ENCODE data around the gene CGNL1. TPM values are rescaled to one million over a fixed set of nuclear protein-coding genes. Genes with fewer than 3 reads are reported as not detected.

CGNL1 gene
- polyA plus RNA-seq, 1 of the 3 experiments (the other 2 are of a cell fraction): 0.23 TPM

DNA sequence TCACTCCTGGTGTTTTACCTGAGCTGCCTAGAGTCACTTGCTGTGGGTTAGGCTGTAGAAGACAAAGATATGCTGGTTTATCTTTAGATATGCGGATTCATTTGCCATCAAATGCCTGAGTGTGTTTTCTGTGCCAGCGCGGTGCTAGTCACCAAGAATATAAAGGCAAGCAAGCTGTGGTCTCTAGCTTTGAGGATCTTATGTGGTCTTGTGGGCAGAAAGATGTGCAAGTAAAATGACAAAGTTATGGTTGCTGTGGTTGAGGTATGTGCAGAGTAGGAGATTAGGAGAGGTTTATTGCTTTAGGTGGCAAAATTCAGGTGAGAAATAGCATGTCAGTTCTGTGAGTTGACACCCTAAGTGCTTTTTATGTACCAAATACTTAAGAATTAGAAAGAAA lies 94.2 kb downstream of the CGNL1 start:
- Histone ChIP-seq H3K4me2 (no peak overlapping the region), H3K4me1 (ENCODE audit: control insufficient read depth in 1 of 2, insufficient read depth in 2 of 2, low read depth in 1 of 2, low read length in 1 of 2) (no peaks in the 10 kb centered on the region), H3K9me3 (no peaks in the 10 kb centered on the region), H4K20me1 (ENCODE audit: insufficient read depth) (no peaks in the 10 kb centered on the region), H3K36me3 (replicated peaks in 1 of 2; ENCODE audit: control insufficient read depth in 1 of 2, insufficient read depth in 2 of 2, low read length in 1 of 2) (no peaks in the 10 kb centered on the region), H3K27me3 (ENCODE audit: insufficient read depth) (no peaks in the 10 kb centered on the region), H3K79me2 (ENCODE audit: insufficient read depth) (no peaks in the 10 kb centered on the region), H3K27ac (ENCODE audit: low read depth in 2 of 2, low read length in 1 of 2) (no peak overlapping the region), H3K9me2 (no peaks in the 10 kb centered on the region), H3F3A (replicated peaks; ENCODE audit: insufficient read depth) (no peaks in the 10 kb centered on the region), H2AFZ (ENCODE audit: low read depth) (no peak overlapping the region), H3K9ac (no peak overlapping the region), H3K4me3 (ENCODE audit: low read depth in 2 of 2, low read length in 1 of 2) (no peak overlapping the region)
- TF ChIP-seq NFIC (IDR thresholded peaks at IDR 0.05; ENCODE audit: borderline replicate concordance) (no peak), TAF1 (IDR thresholded peaks at IDR 0.05; ENCODE audit: borderline replicate concordance, low read depth, low read length) (no peak), RXRA (IDR thresholded peaks at IDR 0.05; ENCODE audit: borderline replicate concordance, low read depth) (no peak), FOXM1 (IDR thresholded peaks at IDR 0.05; ENCODE audit: low read depth) (no peak), MEF2A (IDR thresholded peaks at IDR 0.05; ENCODE audit: borderline replicate concordance, low read depth) (no peak)
- ChIA-PET POLR2A (no interaction called here), CTCF (interaction anchor here (0.6 to 0.7 kb wide), 2 partner anchors 130 to 241 kb away, joined by 3 read pairs; no protein-coding TSS in a partner anchor)
- WGBS (ENCODE audit: low lambda C conversion rate): 91% methylated on average over 3 of the region's 3 CpGs
- DNase-seq: no peak

DNA sequence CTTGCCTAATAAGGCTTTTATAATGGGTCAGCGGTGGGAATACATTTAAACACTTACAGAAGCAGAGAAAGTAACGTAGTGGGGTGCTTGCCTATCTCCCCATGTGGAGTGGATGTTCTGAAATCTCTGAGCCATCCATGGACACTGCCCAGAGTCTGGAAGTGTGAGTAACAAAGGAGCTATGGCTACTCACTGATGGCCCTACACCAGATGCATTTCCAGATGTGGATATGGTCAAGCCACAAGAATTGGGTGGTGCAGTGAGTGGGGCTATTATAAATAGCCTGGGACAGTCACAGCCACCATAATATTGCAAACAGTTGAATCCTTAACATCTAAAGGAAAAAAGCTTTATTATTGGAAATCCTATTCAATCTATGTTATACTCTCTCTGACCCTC lies 96.6 kb downstream of the CGNL1 start:
- no peak for DNase-seq
- H3K27me3 ChIP-seq (ENCODE audit: insufficient read depth): no peaks in the 10 kb centered on the region
- H3K4me3 ChIP-seq (ENCODE audit: low read depth in 2 of 2, low read length in 1 of 2): no peak overlapping the region
- POLR2A ChIA-PET: interaction anchor here (0.6 kb wide), 1 partner anchor 14 kb away, joined by 3 read pairs; no protein-coding TSS in a partner anchor
- H3K9ac ChIP-seq: no peak overlapping the region
- no peaks in the 10 kb centered on the region for H3K79me2 ChIP-seq (ENCODE audit: insufficient read depth)
- H3K27ac ChIP-seq (ENCODE audit: low read depth in 2 of 2, low read length in 1 of 2): no peak overlapping the region
- H4K20me1 ChIP-seq (ENCODE audit: insufficient read depth): no peaks in the 10 kb centered on the region
- CTCF ChIA-PET: no interaction called here
- no peaks in the 10 kb centered on the region for H3K4me1 ChIP-seq (ENCODE audit: control insufficient read depth in 1 of 2, insufficient read depth in 2 of 2, low read depth in 1 of 2, low read length in 1 of 2)
- H3K36me3 ChIP-seq (replicated peaks in 1 of 2; ENCODE audit: control insufficient read depth in 1 of 2, insufficient read depth in 2 of 2, low read length in 1 of 2): no peaks in the 10 kb centered on the region
- no peaks in the 10 kb centered on the region for H3K9me3 ChIP-seq
- H2AFZ ChIP-seq (ENCODE audit: low read depth): no peak overlapping the region
- WGBS (ENCODE audit: low lambda C conversion rate): 48% methylated on average over 2 of the region's 2 CpGs
- no peak overlapping the region for H3K4me2 ChIP-seq
- H3K9me2 ChIP-seq: no peaks in the 10 kb centered on the region
- H3F3A ChIP-seq (replicated peaks; ENCODE audit: insufficient read depth): no peaks in the 10 kb centered on the region
- TF ChIP-seq RCOR1 (IDR thresholded peaks at IDR 0.05; ENCODE audit: low read length): no peak
- TF ChIP-seq, protein P1, sequence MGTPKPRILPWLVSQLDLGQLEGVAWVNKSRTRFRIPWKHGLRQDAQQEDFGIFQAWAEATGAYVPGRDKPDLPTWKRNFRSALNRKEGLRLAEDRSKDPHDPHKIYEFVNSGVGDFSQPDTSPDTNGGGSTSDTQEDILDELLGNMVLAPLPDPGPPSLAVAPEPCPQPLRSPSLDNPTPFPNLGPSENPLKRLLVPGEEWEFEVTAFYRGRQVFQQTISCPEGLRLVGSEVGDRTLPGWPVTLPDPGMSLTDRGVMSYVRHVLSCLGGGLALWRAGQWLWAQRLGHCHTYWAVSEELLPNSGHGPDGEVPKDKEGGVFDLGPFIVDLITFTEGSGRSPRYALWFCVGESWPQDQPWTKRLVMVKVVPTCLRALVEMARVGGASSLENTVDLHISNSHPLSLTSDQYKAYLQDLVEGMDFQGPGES (IDR thresholded peaks at IDR 0.05; ENCODE audit: low read depth, low read length): no peak
- no peak for TF ChIP-seq CHD2 (IDR thresholded peaks at IDR 0.05; ENCODE audit: low read length, partially characterized antibody)
- TF ChIP-seq ELF1 (IDR thresholded peaks at IDR 0.05): no peak
- no peak for TF ChIP-seq EP300 (IDR thresholded peaks at IDR 0.05; ENCODE audit: borderline replicate concordance in 1 of 2, low read depth in 1 of 2, low read length in 1 of 2)
- no peak for TF ChIP-seq USF1 (IDR thresholded peaks at IDR 0.05; ENCODE audit: borderline replicate concordance, low read depth)
- TF ChIP-seq NFIC (IDR thresholded peaks at IDR 0.05; ENCODE audit: borderline replicate concordance): no peak
- TF ChIP-seq, protein P2, sequence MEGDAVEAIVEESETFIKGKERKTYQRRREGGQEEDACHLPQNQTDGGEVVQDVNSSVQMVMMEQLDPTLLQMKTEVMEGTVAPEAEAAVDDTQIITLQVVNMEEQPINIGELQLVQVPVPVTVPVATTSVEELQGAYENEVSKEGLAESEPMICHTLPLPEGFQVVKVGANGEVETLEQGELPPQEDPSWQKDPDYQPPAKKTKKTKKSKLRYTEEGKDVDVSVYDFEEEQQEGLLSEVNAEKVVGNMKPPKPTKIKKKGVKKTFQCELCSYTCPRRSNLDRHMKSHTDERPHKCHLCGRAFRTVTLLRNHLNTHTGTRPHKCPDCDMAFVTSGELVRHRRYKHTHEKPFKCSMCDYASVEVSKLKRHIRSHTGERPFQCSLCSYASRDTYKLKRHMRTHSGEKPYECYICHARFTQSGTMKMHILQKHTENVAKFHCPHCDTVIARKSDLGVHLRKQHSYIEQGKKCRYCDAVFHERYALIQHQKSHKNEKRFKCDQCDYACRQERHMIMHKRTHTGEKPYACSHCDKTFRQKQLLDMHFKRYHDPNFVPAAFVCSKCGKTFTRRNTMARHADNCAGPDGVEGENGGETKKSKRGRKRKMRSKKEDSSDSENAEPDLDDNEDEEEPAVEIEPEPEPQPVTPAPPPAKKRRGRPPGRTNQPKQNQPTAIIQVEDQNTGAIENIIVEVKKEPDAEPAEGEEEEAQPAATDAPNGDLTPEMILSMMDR (IDR thresholded peaks at IDR 0.05): no peak
- TF ChIP-seq FOXJ3 (CRISPR knock-in tag; IDR thresholded peaks at IDR 0.05): no peak
- no peak for TF ChIP-seq USF2 (IDR thresholded peaks at IDR 0.05; ENCODE audit: borderline replicate concordance, low read depth, low read length)
- TF ChIP-seq TAF1 (IDR thresholded peaks at IDR 0.05; ENCODE audit: borderline replicate concordance, low read depth, low read length): no peak
- TF ChIP-seq ZBTB33 (IDR thresholded peaks at IDR 0.05; ENCODE audit: borderline replicate concordance, low read depth): no peak
- no peak for TF ChIP-seq YY1 (IDR thresholded peaks at IDR 0.05; ENCODE audit: low read depth)
- no peak for TF ChIP-seq SIN3A (IDR thresholded peaks at IDR 0.05; ENCODE audit: borderline replicate concordance, low read depth, low read length)
- no peak for TF ChIP-seq JUND (IDR thresholded peaks at IDR 0.05)
- no peak for TF ChIP-seq FOSL2 (IDR thresholded peaks at IDR 0.05; ENCODE audit: borderline replicate concordance, low read depth)
- TF ChIP-seq, protein P3, sequence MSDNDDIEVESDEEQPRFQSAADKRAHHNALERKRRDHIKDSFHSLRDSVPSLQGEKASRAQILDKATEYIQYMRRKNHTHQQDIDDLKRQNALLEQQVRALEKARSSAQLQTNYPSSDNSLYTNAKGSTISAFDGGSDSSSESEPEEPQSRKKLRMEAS (IDR thresholded peaks at IDR 0.05; ENCODE audit: low read depth): no peak
- no peak for TF ChIP-seq PBX3 (IDR thresholded peaks at IDR 0.05)
